Upper lobe of left lung (tissue), 4 donors: ENCODE results near the gene CCDC106.

ENCODE experiments used
- EP300 ChIP-seq, 4 donors: sonication (generic); formaldehyde crosslinking; IDR thresholded peaks; one replicate each; pipeline ENCODE4 v1.5.1; 2017; ENCODE audit warnings: antibody characterized with exemption in 4 of 4, control low read depth in 2 of 4
- POLR2A ChIP-seq, 4 donors: fragments of 450-650 bp; IDR thresholded peaks; one replicate each; pipeline ENCODE4 v1.5.1; 2016 to 2017; ENCODE audit warnings: antibody characterized with exemption in 4 of 4, mild to moderate bottlenecking in 2 of 4
- POLR2AphosphoS5 ChIP-seq, 2 donors: sonication (generic); formaldehyde crosslinking; IDR thresholded peaks; one replicate each; pipeline ENCODE4 v1.5.1; 2017; ENCODE audit warnings: antibody characterized with exemption in 2 of 2
- TF ChIP-seq, protein P1 (sequence below), 6 experiments: fragments of 450-650 bp in 4 of 6; fragments of 200-600 bp in 2 of 6; sonication (generic) in 2 of 6; IDR thresholded peaks; one replicate each; pipeline ENCODE4 v1.5.1; 2016 to 2019; ENCODE audit warnings: antibody characterized with exemption in 6 of 6

DNA sequence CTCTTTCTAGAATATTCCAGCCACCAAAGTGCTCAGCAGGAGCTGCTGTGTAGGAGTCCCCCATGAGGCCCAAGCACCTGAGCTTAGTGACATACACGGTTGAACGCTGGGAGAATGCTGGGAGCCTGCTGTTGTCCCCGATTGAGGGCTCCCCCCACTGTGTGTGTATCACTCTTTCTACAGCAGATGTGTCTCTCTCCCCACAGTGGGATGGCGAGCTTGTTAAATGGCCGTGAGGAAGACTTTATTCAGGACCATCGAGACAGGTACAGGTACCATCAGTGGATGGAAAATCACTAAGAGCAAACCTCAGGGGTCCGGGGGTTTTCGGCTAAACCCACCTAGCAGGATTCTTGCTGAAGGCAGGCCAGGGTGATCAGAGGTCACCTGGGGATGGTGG is 49.7 kb downstream of the CCDC106 start:
- TF ChIP-seq, protein P1, sequence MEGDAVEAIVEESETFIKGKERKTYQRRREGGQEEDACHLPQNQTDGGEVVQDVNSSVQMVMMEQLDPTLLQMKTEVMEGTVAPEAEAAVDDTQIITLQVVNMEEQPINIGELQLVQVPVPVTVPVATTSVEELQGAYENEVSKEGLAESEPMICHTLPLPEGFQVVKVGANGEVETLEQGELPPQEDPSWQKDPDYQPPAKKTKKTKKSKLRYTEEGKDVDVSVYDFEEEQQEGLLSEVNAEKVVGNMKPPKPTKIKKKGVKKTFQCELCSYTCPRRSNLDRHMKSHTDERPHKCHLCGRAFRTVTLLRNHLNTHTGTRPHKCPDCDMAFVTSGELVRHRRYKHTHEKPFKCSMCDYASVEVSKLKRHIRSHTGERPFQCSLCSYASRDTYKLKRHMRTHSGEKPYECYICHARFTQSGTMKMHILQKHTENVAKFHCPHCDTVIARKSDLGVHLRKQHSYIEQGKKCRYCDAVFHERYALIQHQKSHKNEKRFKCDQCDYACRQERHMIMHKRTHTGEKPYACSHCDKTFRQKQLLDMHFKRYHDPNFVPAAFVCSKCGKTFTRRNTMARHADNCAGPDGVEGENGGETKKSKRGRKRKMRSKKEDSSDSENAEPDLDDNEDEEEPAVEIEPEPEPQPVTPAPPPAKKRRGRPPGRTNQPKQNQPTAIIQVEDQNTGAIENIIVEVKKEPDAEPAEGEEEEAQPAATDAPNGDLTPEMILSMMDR (IDR thresholded peaks at IDR 0.05), result no peak
- no peak for TF ChIP-seq POLR2AphosphoS5 (IDR thresholded peaks at IDR 0.05)
- no peak for TF ChIP-seq EP300 (IDR thresholded peaks at IDR 0.05)
- TF ChIP-seq POLR2A (IDR thresholded peaks at IDR 0.05), result no peak
